Measurements from ENCODE around the gene KLHDC8A. TPM values are rescaled to one million over a fixed set of nuclear protein-coding genes. Genes with fewer than 3 reads are reported as not detected.

Gene KLHDC8A
- total and polyA plus RNA-seq, 2 of the 13 experiments (the other 11 are each of a cell fraction or from before 2014, with no cell fraction given), result not detected

DNA sequence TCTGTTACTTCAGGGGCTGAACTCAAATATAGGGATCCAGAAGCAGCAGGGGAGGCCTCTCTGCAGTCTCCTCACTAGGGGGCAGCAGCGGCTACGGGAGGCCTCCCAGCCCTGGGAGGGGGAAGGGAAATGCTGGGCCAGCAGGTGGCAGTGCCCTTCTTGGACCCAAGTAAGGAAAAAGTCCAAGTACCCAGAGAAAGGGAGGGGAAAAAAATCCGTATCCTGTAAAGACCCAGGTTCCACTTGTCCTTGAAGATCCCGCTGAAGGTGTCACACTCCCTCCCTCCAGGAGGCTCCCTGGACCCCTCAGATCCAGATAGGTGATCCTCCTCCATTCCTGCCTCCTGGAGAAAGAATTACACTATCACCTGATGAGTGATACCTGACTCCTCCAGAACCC is 21.0 kb downstream of the KLHDC8A start (continued):
- TF ChIP-seq, protein P1, sequence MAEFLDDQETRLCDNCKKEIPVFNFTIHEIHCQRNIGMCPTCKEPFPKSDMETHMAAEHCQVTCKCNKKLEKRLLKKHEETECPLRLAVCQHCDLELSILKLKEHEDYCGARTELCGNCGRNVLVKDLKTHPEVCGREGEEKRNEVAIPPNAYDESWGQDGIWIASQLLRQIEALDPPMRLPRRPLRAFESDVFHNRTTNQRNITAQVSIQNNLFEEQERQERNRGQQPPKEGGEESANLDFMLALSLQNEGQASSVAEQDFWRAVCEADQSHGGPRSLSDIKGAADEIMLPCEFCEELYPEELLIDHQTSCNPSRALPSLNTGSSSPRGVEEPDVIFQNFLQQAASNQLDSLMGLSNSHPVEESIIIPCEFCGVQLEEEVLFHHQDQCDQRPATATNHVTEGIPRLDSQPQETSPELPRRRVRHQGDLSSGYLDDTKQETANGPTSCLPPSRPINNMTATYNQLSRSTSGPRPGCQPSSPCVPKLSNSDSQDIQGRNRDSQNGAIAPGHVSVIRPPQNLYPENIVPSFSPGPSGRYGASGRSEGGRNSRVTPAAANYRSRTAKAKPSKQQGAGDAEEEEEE (CRISPR knock-in tag; IDR thresholded peaks at IDR 0.05; ENCODE audit: borderline replicate concordance), result no peak
- TF ChIP-seq FOXM1 (CRISPR knock-in tag; IDR thresholded peaks at IDR 0.05) (no peak), IKZF4 (CRISPR knock-in tag; IDR thresholded peaks at IDR 0.05; ENCODE audit: borderline replicate concordance, low read depth, not compliant biosample characterization) (no peak), TGIF2 (CRISPR knock-in tag; IDR thresholded peaks at IDR 0.05) (no peak), SMAD3 (CRISPR knock-in tag; IDR thresholded peaks at IDR 0.05) (no peak), MAFK (conservative IDR thresholded peaks at IDR 0.05 in 1 of 2, IDR thresholded peaks at IDR 0.05 in 1 of 2; ENCODE audit: low read length in 2 of 2) (no peak), ZFP41 (CRISPR knock-in tag; IDR thresholded peaks at IDR 0.05; ENCODE audit: borderline replicate concordance) (no peak), STAG1 (CRISPR knock-in tag; IDR thresholded peaks at IDR 0.05) (peak; percentile 76), MBNL3 (CRISPR knock-in tag; conservative IDR thresholded peaks at IDR 0.05) (no peak), ZNF850 (CRISPR knock-in tag; conservative IDR thresholded peaks at IDR 0.05) (no peak), FOXK1 (CRISPR knock-in tag; IDR thresholded peaks at IDR 0.05; ENCODE audit: borderline replicate concordance, low read depth) (no peak), NR3C1 (CRISPR knock-in tag; IDR thresholded peaks at IDR 0.05) (no peak), ZNF264 (CRISPR knock-in tag; IDR thresholded peaks at IDR 0.05) (no peak), SMAD1 (CRISPR knock-in tag; IDR thresholded peaks at IDR 0.05; ENCODE audit: borderline replicate concordance, low read depth) (no peak), SRSF9 (IDR thresholded peaks at IDR 0.05; ENCODE audit: borderline replicate concordance, insufficient read depth, low read depth, low read length, poor library complexity, severe bottlenecking) (no peak)
- TF ChIP-seq, protein P2, sequence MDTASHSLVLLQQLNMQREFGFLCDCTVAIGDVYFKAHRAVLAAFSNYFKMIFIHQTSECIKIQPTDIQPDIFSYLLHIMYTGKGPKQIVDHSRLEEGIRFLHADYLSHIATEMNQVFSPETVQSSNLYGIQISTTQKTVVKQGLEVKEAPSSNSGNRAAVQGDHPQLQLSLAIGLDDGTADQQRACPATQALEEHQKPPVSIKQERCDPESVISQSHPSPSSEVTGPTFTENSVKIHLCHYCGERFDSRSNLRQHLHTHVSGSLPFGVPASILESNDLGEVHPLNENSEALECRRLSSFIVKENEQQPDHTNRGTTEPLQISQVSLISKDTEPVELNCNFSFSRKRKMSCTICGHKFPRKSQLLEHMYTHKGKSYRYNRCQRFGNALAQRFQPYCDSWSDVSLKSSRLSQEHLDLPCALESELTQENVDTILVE (CRISPR knock-in tag; IDR thresholded peaks at IDR 0.05), result 0 out of 2 replicates have a peak, but pooled peaks have one; percentile 28
- TF ChIP-seq, protein P3, sequence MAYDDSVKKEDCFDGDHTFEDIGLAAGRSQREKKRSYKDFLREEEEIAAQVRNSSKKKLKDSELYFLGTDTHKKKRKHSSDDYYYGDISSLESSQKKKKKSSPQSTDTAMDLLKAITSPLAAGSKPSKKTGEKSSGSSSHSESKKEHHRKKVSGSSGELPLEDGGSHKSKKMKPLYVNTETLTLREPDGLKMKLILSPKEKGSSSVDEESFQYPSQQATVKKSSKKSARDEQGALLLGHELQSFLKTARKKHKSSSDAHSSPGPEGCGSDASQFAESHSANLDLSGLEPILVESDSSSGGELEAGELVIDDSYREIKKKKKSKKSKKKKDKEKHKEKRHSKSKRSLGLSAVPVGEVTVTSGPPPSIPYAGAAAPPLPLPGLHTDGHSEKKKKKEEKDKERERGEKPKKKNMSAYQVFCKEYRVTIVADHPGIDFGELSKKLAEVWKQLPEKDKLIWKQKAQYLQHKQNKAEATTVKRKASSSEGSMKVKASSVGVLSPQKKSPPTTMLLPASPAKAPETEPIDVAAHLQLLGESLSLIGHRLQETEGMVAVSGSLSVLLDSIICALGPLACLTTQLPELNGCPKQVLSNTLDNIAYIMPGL (CRISPR knock-in tag; IDR thresholded peaks at IDR 0.05; ENCODE audit: borderline replicate concordance in 1 of 2, low read depth in 1 of 2), result peak; percentile 49 to 82; a peak in 2 of 4 replicates
- TF ChIP-seq, protein P4, sequence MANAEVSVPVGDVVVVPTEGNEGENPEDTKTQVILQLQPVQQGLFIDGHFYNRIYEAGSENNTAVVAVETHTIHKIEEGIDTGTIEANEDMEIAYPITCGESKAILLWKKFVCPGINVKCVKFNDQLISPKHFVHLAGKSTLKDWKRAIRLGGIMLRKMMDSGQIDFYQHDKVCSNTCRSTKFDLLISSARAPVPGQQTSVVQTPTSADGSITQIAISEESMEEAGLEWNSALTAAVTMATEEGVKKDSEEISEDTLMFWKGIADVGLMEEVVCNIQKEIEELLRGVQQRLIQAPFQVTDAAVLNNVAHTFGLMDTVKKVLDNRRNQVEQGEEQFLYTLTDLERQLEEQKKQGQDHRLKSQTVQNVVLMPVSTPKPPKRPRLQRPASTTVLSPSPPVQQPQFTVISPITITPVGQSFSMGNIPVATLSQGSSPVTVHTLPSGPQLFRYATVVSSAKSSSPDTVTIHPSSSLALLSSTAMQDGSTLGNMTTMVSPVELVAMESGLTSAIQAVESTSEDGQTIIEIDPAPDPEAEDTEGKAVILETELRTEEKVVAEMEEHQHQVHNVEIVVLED (CRISPR knock-in tag; IDR thresholded peaks at IDR 0.05; ENCODE audit: borderline replicate concordance), result no peak
- TF ChIP-seq, protein P5, sequence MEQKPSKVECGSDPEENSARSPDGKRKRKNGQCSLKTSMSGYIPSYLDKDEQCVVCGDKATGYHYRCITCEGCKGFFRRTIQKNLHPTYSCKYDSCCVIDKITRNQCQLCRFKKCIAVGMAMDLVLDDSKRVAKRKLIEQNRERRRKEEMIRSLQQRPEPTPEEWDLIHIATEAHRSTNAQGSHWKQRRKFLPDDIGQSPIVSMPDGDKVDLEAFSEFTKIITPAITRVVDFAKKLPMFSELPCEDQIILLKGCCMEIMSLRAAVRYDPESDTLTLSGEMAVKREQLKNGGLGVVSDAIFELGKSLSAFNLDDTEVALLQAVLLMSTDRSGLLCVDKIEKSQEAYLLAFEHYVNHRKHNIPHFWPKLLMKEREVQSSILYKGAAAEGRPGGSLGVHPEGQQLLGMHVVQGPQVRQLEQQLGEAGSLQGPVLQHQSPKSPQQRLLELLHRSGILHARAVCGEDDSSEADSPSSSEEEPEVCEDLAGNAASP (CRISPR knock-in tag; IDR thresholded peaks at IDR 0.05; ENCODE audit: borderline replicate concordance), result peak; percentile 39; the same call in 1 of the 2 replicates

Data from HepG2 (cell line).